HepG2 (cell line): Measurements from ENCODE around the gene COL4A2. TPM values are rescaled to one million over a fixed set of nuclear protein-coding genes. Genes with fewer than 3 reads are reported as not detected.

ENCODE experiments used
- ATAC-seq: fragments of 200-7000 bp; cut with Tn5 transposase; 3 replicates; pipeline ENCODE4 v1.9.1; 2020; ENCODE audit warnings: mild to moderate bottlenecking, moderate library complexity
- BruUV-seq: library from RNA; stranded (reverse); fragments of 400-500 nt; replicated peaks from 2 replicates; lab custom pipeline; 2021; lab: Mats Ljungman, UMichigan
- CTCF ChIA-PET: fragments of 300-600 bp; formaldehyde crosslinking; extraction: SDS; loops from one replicate; lab custom pipeline; 2021; ENCODE audit warnings: low total read pairs, inconsistent platforms, low intra/inter-chr PET ratio; lab: Yijun Ruan, JAX
- POLR2A ChIA-PET: fragments of 350-600 bp; sonication (Branson Sonifier 250); formaldehyde crosslinking; loops from one replicate; lab custom pipeline; 2020; ENCODE audit warnings: antibody characterized with exemption, inconsistent platforms; lab: Yijun Ruan, JAX
- DNase-seq: peaks from one replicate; pipeline ENCODE4 v3.0.0-alpha.2; 2015; ENCODE audit warnings: low spot score
- FAIRE-seq: peaks from 3 replicates; lab custom pipeline; 2011; peaks lifted over from hg19 to GRCh38; lab: Jason Lieb, UNC
- H2AFZ ChIP-seq: one replicate; pipeline ENCODE4 v1.6.1; 2011; ENCODE audit warnings: low read length, inconsistent platforms
- H3K27ac ChIP-seq: fragments of 300-600 bp; 3 replicates; pipeline ENCODE4 v1.8.0; 2011; ENCODE audit warnings: mixed run types, mild to moderate bottlenecking, mixed read lengths, low read length, inconsistent platforms; ENCODE audit not compliant: insufficient read depth; ENCODE audit errors: extremely low read length
- H3K27me3 ChIP-seq, 2 experiments: fragments of 200-600 bp in 1 of 2; 2 replicates in 1 of 2; 3 replicates in 1 of 2; pipeline versions ENCODE4 v1.6.0 to v1.8.0; 2011; ENCODE audit warnings: low read length in 2 of 2, mild to moderate bottlenecking in 2 of 2, moderate library complexity in 2 of 2, inconsistent platforms in 1 of 2; ENCODE audit not compliant: insufficient read depth in 2 of 2, control insufficient read depth in 1 of 2
- H3K36me3 ChIP-seq, 2 experiments: fragments of 200-600 bp in 1 of 2; replicated peaks in 1 of 2; 2 replicates in 1 of 2; 3 replicates in 1 of 2; pipeline versions ENCODE4 v1.5.1 to v1.8.0; 2011; ENCODE audit warnings: low read length in 2 of 2, inconsistent platforms in 1 of 2; ENCODE audit not compliant: insufficient read depth in 2 of 2, control insufficient read depth in 1 of 2
- H3K4me1 ChIP-seq: 2 replicates; pipeline ENCODE4 v1.5.1; 2012; ENCODE audit warnings: low read length, inconsistent platforms; ENCODE audit not compliant: insufficient read depth
- H3K4me2 ChIP-seq: 2 replicates; pipeline ENCODE4 v1.6.0; 2011; ENCODE audit warnings: low read depth, low read length, inconsistent platforms
- H3K4me3 ChIP-seq, 3 experiments: fragments of 200-600 bp in 1 of 3; sonication (generic), shearing (Covaris generic) in 1 of 3; replicated peaks in 1 of 3; 2 replicates each; pipeline ENCODE4 v1.5.1; 2011 to 2016; ENCODE audit warnings: low read length in 3 of 3, inconsistent platforms in 2 of 3, low read depth in 2 of 3, mild to moderate bottlenecking in 2 of 3, control low read depth in 1 of 3, mixed read lengths in 1 of 3; ENCODE audit not compliant: insufficient read depth in 1 of 3
- H3K79me2 ChIP-seq: one replicate; pipeline ENCODE4 v1.6.1; 2011; ENCODE audit warnings: low read length, inconsistent platforms; ENCODE audit not compliant: insufficient read depth
- H3K9ac ChIP-seq: 2 replicates; pipeline ENCODE4 v1.6.0; 2011; ENCODE audit warnings: mild to moderate bottlenecking, low read depth, low read length, inconsistent platforms; ENCODE audit not compliant: insufficient read depth
- H3K9me3 ChIP-seq: 2 replicates; pipeline ENCODE4 v1.5.1; 2012; ENCODE audit warnings: mild to moderate bottlenecking, low read length
- H4K20me1 ChIP-seq: 2 replicates; pipeline ENCODE4 v1.6.0; 2011; ENCODE audit warnings: inconsistent platforms, mild to moderate bottlenecking, low read length, moderate library complexity; ENCODE audit not compliant: insufficient read depth
- CREB1 ChIP-seq, 2 experiments: fragments of 450-650 bp in 1 of 2; IDR thresholded peaks; 2 replicates each; pipeline ENCODE4 v1.6.1; 2016 to 2017; ENCODE audit warnings: control low read depth in 1 of 2, mild to moderate bottlenecking in 1 of 2, missing compliant biosample characterization in 1 of 2, missing genetic modification characterization in 1 of 2
- SNAPC4 ChIP-seq: sonication (generic); formaldehyde crosslinking; IDR thresholded peaks from 2 replicates; pipeline ENCODE4 v1.4.0; 2020; ENCODE audit warnings: mild to moderate bottlenecking, missing genetic modification reagents
- ZNF577 ChIP-seq: sonication (generic); formaldehyde crosslinking; IDR thresholded peaks from 2 replicates; pipeline ENCODE4 v1.4.0; 2020; ENCODE audit warnings: mild to moderate bottlenecking, low read depth, missing genetic modification reagents, borderline replicate concordance
- ZNF672 ChIP-seq: sonication (generic); formaldehyde crosslinking; IDR thresholded peaks from 2 replicates; pipeline ENCODE4 v1.8.1; 2022; ENCODE audit warnings: missing genetic modification reagents
- ZSCAN31 ChIP-seq: sonication (generic); formaldehyde crosslinking; IDR thresholded peaks from 2 replicates; pipeline ENCODE4 v1.5.0; 2020; ENCODE audit warnings: low read depth, mild to moderate bottlenecking, missing genetic modification reagents
- WGBS: methylation state at CpG from one replicate; pipeline ENCODE4 v1.1.6; 2017; ENCODE audit warnings: low lambda C conversion rate; 5-methylcytosine and 5-hydroxymethylcytosine counted together
- in situ Hi-C: cut with HindIII; loops from 2 replicates; pipeline ENCODE4 v1.10.0; 2017; ENCODE audit warnings: low pct_unique_long_range_greater_than_20kb; ENCODE audit not compliant: extremely low pct_ligation_motif_present
- intact Hi-C: fragments of 100-400 bp; cut with micrococcal nuclease; formaldehyde crosslinking; loops from one replicate; pipeline ENCODE4 v1.10.0; 2022; ENCODE audit not compliant: unreplicated experiment
- polyA plus RNA-seq, 8 experiments: library from polyadenylated mRNA; depleted of rRNA in 3 of 8; stranded (reverse) in 7 of 8; unstranded in 1 of 8; fragments of >200 nt; fragmentation: Illumina TruSeq in 4 of 8; extraction: Trizol in 4 of 8; gene quantifications; 2 replicates each; pipeline versions ENCODE4 v1.2.1 to v1.2.3, GENCODE V29; 2011 to 2016; ENCODE audit warnings: low read depth in 4 of 8, missing spikeins in 1 of 8, mixed read lengths in 1 of 8; ENCODE audit not compliant: insufficient read depth in 1 of 8
- total RNA-seq, 5 experiments: library from RNA; depleted of rRNA; stranded (reverse); fragments of >200 nt; fragmentation: Illumina TruSeq; extraction: Trizol; gene quantifications; 2 replicates each; pipeline ENCODE4 v1.2.3, GENCODE V29; 2016; ENCODE audit warnings: low read depth in 1 of 5

COL4A2 gene
- total and polyA plus RNA-seq, 2 of the 13 experiments (the other 11 are each of a cell fraction or from before 2014, with no cell fraction given) = 0.22 to 1.9 TPM

GRCh38 chr13:110293649-110294048 lies 13.4 kb upstream of the COL4A2 start:
- H3K27me3 ChIP-seq = peaks cover 0 to 27% of the 10 kb centered on the region in 2 experiments; a peak in 3 of 5 replicates
- POLR2A ChIA-PET = no interaction called here
- no TSS peak for BruUV-seq

More at GRCh38 chr13:110293649-110294048, 13.4 kb upstream of the COL4A2 start:
- Histone ChIP-seq H2AFZ (no peak overlapping the region), H3K4me3 (no peak overlapping the region), H3K79me2 (no peaks in the 10 kb centered on the region), H3K27ac (no peak overlapping the region), H3K4me1 (no peaks in the 10 kb centered on the region), H3K4me2 (no peak overlapping the region), H4K20me1 (no peaks in the 10 kb centered on the region), H3K9ac (no peak overlapping the region), H3K9me3 (no peaks in the 10 kb centered on the region), H3K36me3 (no peaks in the 10 kb centered on the region)
- DNase-seq = no peak
- 29% methylated on average over 3 of the region's 3 CpGs for WGBS
- in situ Hi-C loops (no loop called here), intact Hi-C loops (no loop called here)
- no peak for ATAC-seq
- FAIRE-seq = no peak
- TF ChIP-seq SNAPC4 (no peak), CREB1 (IDR thresholded peaks at IDR 0.05) (no peak), CREB1 (CRISPR knock-in tag; IDR thresholded peaks at IDR 0.05) (no peak), ZNF577 (CRISPR knock-in tag) (no peak), ZNF672 (CRISPR knock-in tag) (no peak), ZSCAN31 (CRISPR knock-in tag) (no peak)
- CTCF ChIA-PET = no interaction called here
